GM18873 (cell line): ENCODE results near the gene BCDIN3D.

Source experiments
- ATAC-seq: cut with Tn5 transposase; IDR thresholded peaks from one replicate; pipeline ENCODE4 v1.9.1; 2021; ENCODE audit warnings: mild to moderate bottlenecking, moderate library complexity, moderate number of reproducible peaks; ENCODE audit not compliant: unreplicated experiment, low FRiP score

The BCDIN3D gene

DNA sequence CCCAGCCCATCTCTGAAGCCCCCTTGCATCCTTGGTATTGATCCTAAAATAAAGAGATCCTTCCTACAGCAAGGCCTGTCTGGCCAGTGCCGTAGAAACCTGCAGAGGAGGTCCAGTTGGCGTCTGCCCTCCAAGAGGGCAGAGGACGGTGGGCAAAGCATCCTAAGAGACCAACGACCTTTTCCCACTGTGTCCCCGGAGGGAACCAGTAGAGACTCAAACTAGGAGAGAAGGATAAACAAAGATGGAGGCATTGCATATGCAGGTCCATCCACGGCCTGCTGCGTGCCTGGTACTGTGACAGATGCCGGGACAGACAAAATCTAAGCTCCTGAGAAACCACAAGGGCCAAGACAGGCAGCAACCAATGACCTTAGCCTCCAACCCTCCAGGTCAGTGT, 18.5 kb downstream of the BCDIN3D start:
- ATAC-seq = no peak

DNA sequence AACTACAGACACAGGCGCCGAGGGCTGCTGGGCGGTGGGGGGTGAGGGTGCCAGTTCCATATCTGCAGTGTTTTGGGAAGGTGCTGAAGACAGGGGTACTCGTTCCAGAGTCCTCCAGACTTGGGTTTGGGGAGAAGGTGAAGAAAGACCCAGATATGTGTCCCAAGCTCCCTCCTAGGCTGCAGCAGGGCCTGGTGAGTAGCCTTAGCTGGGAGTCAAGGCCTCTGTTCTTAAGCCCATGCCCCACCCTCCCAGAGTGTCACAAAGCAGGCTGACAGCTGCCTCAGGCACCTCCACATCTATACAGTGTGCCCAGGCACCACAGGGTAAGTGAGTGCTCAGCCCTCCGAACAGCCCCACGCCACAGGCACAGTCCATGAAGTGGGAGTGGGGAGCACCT, 19.0 kb downstream of the BCDIN3D start:
- no peak for ATAC-seq

DNA sequence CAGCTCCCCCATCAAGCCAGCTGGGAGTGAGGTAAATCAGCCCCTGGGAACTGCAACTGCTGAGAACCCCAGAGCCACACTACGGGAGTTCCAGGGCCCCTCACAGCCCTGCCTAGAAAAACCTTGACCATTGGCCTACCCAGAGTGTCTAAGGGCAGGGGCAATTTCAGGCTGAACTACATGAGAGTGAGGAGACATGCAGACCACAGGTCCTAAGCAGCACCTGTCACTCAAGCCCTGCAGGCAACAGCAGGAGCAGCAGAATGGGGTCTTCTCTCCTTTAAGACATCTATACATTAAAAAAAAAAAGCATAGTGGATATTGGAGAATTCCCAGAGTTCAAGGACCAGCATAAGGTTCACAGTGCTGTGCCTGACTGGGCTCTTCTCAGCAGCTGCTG, 19.6 kb downstream of the BCDIN3D start:
- no peak for ATAC-seq

DNA sequence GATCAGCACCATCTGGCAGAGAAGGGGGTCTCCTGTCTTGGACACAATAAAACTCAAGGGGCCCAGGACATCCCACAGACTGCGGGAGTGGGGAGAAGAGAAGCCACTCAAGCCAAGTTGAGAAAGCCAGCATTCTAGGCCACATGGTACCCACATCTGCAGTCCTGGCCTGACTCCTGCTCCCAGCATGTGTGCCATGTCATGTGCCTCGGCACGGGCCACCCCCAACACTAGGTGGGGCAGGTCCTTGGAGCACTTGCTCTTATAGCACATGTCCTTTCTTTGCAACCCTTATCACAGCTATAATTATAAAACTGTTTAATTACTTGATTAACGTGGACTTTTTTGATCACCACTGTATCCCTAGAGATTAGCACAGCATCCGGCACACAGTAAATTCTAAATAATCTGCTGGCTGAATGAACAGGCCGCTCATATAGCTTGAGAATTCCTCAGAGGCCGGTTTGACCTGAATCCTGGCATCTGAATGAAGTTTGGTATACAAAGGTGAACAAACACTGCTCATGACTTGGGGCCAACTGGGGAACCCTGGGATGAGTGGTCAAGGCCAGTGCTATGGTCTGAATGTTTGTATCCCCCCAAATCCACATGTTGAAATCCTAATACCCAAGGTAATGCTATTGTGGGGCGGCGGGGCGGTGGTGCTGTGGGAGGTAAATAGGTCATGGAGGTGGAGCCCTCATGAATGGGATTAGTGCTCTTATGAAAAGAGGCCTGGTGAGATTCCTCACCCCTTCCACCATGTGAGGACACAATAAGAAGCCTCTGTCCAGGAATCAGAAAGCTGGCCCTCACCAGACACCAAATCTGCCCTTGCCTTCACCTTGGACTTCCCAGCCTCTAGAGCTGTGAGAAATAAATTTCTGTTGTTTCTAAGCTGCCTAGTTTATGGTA, 21.3 kb downstream of the BCDIN3D start:
- ATAC-seq = no peak

- ATAC-seq = no peak
Measured at GRCh38 chr12:49819786-49820185, 23.1 kb downstream of the BCDIN3D start.

GRCh38 chr12:49818241-49818895, 24.5 kb downstream of the BCDIN3D start:
- no peak for ATAC-seq

DNA sequence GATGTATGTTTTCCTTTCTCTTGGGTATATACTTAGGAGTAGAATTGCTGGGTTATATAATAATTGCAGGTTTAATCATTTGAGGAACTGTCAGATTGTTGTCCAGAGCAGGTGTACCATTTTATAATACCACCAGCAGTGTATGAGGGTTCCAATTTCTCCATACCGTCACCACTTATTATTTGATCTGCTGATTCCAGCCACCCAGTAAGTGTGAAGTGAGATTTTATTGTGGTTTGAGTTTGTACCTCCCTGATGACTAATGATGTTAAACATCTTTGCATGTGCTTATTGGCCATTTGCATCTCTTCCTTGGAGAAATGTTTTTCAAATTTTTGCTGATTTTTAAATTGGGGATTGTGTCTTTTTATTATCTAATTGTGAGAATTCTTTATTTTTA, 29.8 kb downstream of the BCDIN3D start:
- no peak for ATAC-seq

GRCh38 chr12:49811961-49812401, 30.9 kb downstream of the BCDIN3D start:
- no peak for ATAC-seq

- ATAC-seq = no peak
Measured at GRCh38 chr12:49811136-49811535, 31.8 kb downstream of the BCDIN3D start.

DNA sequence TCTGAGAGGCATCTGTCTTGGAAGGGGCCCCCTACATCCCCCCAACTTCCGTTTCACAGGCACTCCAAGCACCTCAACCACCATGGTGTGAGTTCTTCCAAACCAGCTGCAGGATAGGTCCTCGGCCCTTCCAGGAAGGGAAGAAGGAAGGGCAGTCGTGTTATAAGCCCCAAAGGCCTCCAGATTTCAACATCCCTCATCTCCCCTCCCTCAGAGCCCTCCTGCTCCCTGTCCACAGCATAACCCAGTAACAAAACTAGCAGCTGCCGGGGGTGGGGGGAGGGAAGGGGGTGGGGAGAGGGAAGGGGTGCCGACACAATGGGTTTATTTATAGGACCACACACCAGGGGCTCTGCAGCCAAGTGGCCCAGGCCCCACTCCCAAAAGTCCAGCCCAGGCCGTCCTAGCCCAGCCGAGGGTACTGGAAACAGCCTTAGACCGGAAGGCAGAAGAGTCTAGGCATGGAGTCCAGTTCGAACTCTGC, 33.0 kb downstream of the BCDIN3D start:
- ATAC-seq = no peak

GRCh38 chr12:49809381-49809905, 33.5 kb downstream of the BCDIN3D start:
- ATAC-seq = no peak

DNA sequence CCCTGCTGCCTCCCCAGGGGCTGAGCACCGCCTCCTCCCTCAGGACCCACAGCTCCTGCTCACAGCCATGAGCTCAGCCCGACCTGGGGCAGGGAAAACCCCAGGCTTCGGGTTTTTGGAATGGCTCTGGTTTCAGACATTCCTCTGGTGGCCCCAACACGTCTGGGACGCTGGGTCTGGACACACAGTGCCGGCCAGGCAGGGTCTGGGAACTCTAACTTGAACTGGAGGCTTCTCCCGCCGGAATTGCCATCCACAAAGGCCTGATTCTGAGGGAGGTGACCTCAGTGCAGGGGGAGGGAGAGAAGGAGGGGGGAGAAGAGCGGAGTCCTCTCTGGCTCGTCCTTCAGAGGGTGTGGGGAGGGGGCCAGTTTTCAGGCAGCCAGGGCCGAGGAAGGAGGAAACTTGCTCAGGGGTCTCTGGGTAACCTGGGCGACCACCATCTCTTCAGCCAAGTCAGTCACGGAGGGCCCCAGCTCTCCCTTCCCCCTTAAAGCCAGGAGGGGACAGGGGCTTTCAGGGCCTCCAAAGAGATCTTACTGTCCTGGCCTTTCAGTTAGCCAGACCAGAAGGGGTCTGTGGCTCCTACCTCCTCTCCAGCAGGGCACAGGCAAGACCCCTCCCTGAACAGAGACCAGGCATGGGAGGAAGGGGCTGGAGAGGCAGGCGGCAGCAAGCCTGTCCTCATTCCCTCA, 34.1 kb downstream of the BCDIN3D start:
- ATAC-seq = no peak

DNA sequence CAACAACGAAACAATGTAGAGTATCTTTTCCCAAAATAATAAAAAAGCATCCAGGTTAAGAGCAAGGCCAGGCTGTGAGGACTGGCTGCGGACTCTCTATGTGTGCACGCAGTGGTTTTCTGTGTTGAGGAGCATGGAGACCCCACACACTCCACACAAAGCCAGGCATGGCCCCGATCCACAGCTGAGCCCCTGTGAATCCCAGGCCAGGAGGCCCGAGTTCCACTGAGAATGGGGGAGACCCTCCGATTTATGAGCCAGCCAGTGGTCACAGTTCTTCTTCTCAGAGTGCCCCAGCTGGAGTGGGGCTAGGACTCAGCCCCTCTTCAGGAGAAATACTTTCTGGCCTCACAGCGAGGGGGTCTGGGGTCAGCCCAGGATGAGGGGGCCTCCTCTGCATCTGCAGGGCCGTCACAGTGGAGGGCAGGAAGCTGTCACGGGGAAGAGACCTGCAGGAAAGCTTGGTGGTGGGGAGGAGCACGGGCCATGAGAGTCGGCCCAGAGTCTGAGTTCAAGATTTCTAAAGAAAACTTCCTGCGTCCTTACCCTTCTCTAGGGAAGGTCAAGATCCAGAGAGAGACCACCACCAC, 34.8 kb downstream of the BCDIN3D start:
- ATAC-seq = no peak

GRCh38 chr12:49806877-49807276, 36.0 kb downstream of the BCDIN3D start:
- ATAC-seq = no peak

GRCh38 chr12:49806321-49806813, 36.5 kb downstream of the BCDIN3D start:
- ATAC-seq = no peak

- no peak for ATAC-seq
Measured at GRCh38 chr12:49805409-49805808, 37.5 kb downstream of the BCDIN3D start.

DNA sequence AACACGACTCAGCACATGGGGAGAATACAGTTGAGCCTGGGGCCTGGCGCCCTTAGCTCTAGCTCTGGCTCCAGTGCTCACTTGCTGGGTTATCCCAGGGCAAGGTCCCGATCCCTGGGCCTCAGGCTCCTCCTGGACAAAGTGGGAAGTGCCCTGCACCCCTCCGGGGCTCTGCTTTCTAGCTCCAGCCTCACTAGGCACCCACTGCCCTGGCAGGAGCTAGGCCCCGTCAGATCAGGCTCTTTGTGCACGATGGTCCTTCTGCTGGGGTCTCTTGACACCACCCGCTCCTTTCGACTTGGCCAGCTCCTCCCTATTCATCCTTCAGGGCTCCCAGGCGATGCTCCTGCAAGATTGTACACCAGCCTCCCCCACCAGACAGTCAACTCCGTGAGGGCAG, 38.1 kb downstream of the BCDIN3D start:
- no peak for ATAC-seq

GRCh38 chr12:49803693-49804450, 39.0 kb downstream of the BCDIN3D start:
- ATAC-seq = no peak
